Endothelial cell of umbilical vein (primary cell): Measurements from ENCODE around the gene FUT2. TPM values are rescaled to one million over a fixed set of nuclear protein-coding genes. Genes with fewer than 3 reads are reported as not detected.

Experiments
- BruUV-seq: library from RNA; stranded (reverse); fragments of 400-500 nt; replicated peaks from 2 replicates; lab custom pipeline; 2021; lab: Mats Ljungman, UMichigan
- CTCF ChIA-PET: fragments of 300-600, 350-600 bp; sonication (Branson Sonifier 250); formaldehyde crosslinking; loops from one replicate; lab custom pipeline; 2021; ENCODE audit warnings: antibody characterized with exemption, inconsistent platforms; lab: Charles Lee
- POLR2A ChIA-PET: fragments of 300-600, 350-600 bp; sonication (Branson Sonifier 250); formaldehyde crosslinking; loops from one replicate; lab custom pipeline; 2021; ENCODE audit warnings: antibody characterized with exemption, inconsistent platforms; lab: Charles Lee
- DNase-seq: peaks from one replicate; pipeline ENCODE4 v3.0.0-alpha.2; 2011; ENCODE audit warnings: low read depth, low spot score
- FAIRE-seq: peaks from 2 replicates; lab custom pipeline; 2011; peaks lifted over from hg19 to GRCh38; lab: Jason Lieb, UNC
- H2AFZ ChIP-seq: 2 replicates; pipeline ENCODE4 v1.6.0; 2012; ENCODE audit warnings: low read depth, low read length, control low read depth, inconsistent platforms
- H3K27ac ChIP-seq: 2 replicates; pipeline ENCODE4 v1.5.1; 2011; ENCODE audit warnings: low read depth, mild to moderate bottlenecking, control low read depth, low read length, moderate library complexity; ENCODE audit not compliant: insufficient read depth
- H3K27me3 ChIP-seq, 2 experiments: 2 replicates each; pipeline versions ENCODE4 v1.6.0 to v1.6.1; 2011; ENCODE audit warnings: low read length in 2 of 2, mixed read lengths in 1 of 2; ENCODE audit not compliant: control insufficient read depth in 2 of 2, insufficient read depth in 2 of 2
- H3K36me3 ChIP-seq, 2 experiments: 2 replicates in 1 of 2; 3 replicates in 1 of 2; pipeline ENCODE4 v1.5.1; 2011; ENCODE audit warnings: low read length in 2 of 2, mild to moderate bottlenecking in 1 of 2, moderate library complexity in 1 of 2; ENCODE audit not compliant: control insufficient read depth in 2 of 2, insufficient read depth in 2 of 2; ENCODE audit errors: extremely low read depth in 1 of 2
- H3K4me1 ChIP-seq: 3 replicates; pipeline ENCODE4 v1.5.1; 2011; ENCODE audit warnings: mild to moderate bottlenecking, low read length; ENCODE audit not compliant: control insufficient read depth, insufficient read depth; ENCODE audit errors: extremely low read depth
- H3K4me2 ChIP-seq: 2 replicates; pipeline ENCODE4 v1.6.1; 2011; ENCODE audit warnings: low read length, control low read depth, mixed read lengths; ENCODE audit not compliant: insufficient read depth
- H3K4me3 ChIP-seq, 3 experiments: fragments of 200-600 bp in 1 of 3; sonication (generic), shearing (Covaris generic) in 1 of 3; replicated peaks in 1 of 3; 2 replicates each; pipeline ENCODE4 v1.5.1; 2011 to 2016; ENCODE audit warnings: control low read depth in 3 of 3, low read length in 3 of 3, mild to moderate bottlenecking in 2 of 3, inconsistent platforms in 1 of 3, low read depth in 1 of 3, moderate library complexity in 1 of 3; ENCODE audit not compliant: insufficient read depth in 1 of 3
- H3K79me2 ChIP-seq: 2 replicates; pipeline ENCODE4 v1.6.0; 2012; ENCODE audit warnings: low read length, inconsistent platforms; ENCODE audit not compliant: control insufficient read depth, insufficient read depth
- H3K9ac ChIP-seq: replicated peaks from 2 replicates; pipeline ENCODE3; 2011; ENCODE audit warnings: low read length, control low read depth; ENCODE audit not compliant: insufficient read depth; ENCODE audit errors: extremely low read depth
- H3K9me1 ChIP-seq: replicated peaks from 3 replicates; pipeline ENCODE4 v1.6.0; 2011; ENCODE audit warnings: mild to moderate bottlenecking, low read length; ENCODE audit not compliant: control insufficient read depth, insufficient read depth; ENCODE audit errors: extremely low read depth
- H3K9me3 ChIP-seq: replicated peaks from 2 replicates; pipeline ENCODE4 v1.5.1; 2012; ENCODE audit warnings: low read length, inconsistent platforms; ENCODE audit not compliant: control insufficient read depth, insufficient read depth
- H4K20me1 ChIP-seq: replicated peaks from 2 replicates; pipeline ENCODE3; 2011; ENCODE audit warnings: mild to moderate bottlenecking, low read length; ENCODE audit not compliant: control insufficient read depth, insufficient read depth; ENCODE audit errors: extremely low read depth
- EZH2 ChIP-seq: IDR thresholded peaks from 2 replicates; pipeline ENCODE4 v1.6.1; 2012; ENCODE audit warnings: borderline replicate concordance, low read depth, mild to moderate bottlenecking, moderate library complexity, low read length, inconsistent platforms; ENCODE audit not compliant: severe bottlenecking
- FOS ChIP-seq: IDR thresholded peaks from 2 replicates; pipeline ENCODE4 v1.6.1; 2011; ENCODE audit warnings: mild to moderate bottlenecking, low read length, moderate library complexity, borderline replicate concordance; ENCODE audit not compliant: insufficient read depth
- GATA2 ChIP-seq: IDR thresholded peaks from 2 replicates; pipeline ENCODE4 v1.7.0; 2011; ENCODE audit warnings: low read depth, mild to moderate bottlenecking, moderate library complexity, mixed read lengths, low read length; ENCODE audit not compliant: insufficient read length, insufficient read depth
- JUN ChIP-seq: IDR thresholded peaks from 2 replicates; pipeline ENCODE4 v1.6.1; 2011; ENCODE audit warnings: borderline replicate concordance, low read depth; ENCODE audit not compliant: insufficient read length, insufficient read depth
- MAX ChIP-seq: IDR thresholded peaks from 2 replicates; pipeline ENCODE4 v1.6.1; 2011; ENCODE audit not compliant: insufficient read depth, insufficient read length
- MYC ChIP-seq: IDR thresholded peaks from one replicate; pipeline ENCODE4 v1.6.1; 2011; ENCODE audit warnings: mild to moderate bottlenecking, low read depth, low read length
- POLR2A ChIP-seq: IDR thresholded peaks from 2 replicates; pipeline ENCODE4 v1.6.1; 2012; ENCODE audit warnings: low read depth, mild to moderate bottlenecking, control low read depth, low read length
- POLR2AphosphoS5 ChIP-seq: IDR thresholded peaks from 2 replicates; pipeline ENCODE4 v1.6.1; 2012; ENCODE audit warnings: low read depth, mild to moderate bottlenecking, control low read depth, low read length, moderate library complexity; ENCODE audit not compliant: insufficient read depth
- dilution Hi-C: fragments of 300-500 bp; cut with MboI; formaldehyde crosslinking; loops from one replicate; pipeline ENCODE4 v1.15.0; 2019; ENCODE audit warnings: low sequenced_read_pairs; ENCODE audit not compliant: extremely low pct_ligation_motif_present
- intact Hi-C: fragments of 100-400 bp; cut with micrococcal nuclease; formaldehyde crosslinking; loops from one replicate; pipeline ENCODE4 v1.10.0; 2022
- polyA plus RNA-seq, 4 experiments: library from polyadenylated mRNA; depleted of rRNA in 3 of 4; stranded (reverse) in 3 of 4; unstranded in 1 of 4; fragments of >200 nt; gene quantifications; 2 replicates each; pipeline versions ENCODE4 v1.2.1 to v1.2.3, GENCODE V29; 2011 to 2012; ENCODE audit warnings: missing spikeins in 1 of 4
- total RNA-seq: library from RNA; stranded (reverse); gene quantifications from 2 replicates; pipeline ENCODE4 v1.2.3, GENCODE V29; 2021
- TF ChIP-seq, protein P1 (sequence below), 2 donors: IDR thresholded peaks; 1 replicate in 1 of 2; 2 replicates in 1 of 2; pipeline ENCODE4 v1.5.1; 2011; ENCODE audit warnings: low read length in 2 of 2, mild to moderate bottlenecking in 2 of 2, moderate library complexity in 2 of 2, control low read depth in 1 of 2, inconsistent platforms in 1 of 2, low read depth in 1 of 2; ENCODE audit not compliant: insufficient read depth in 1 of 2; ENCODE audit errors: extremely low read depth in 1 of 2

Gene FUT2
- total and polyA plus RNA-seq, 2 donors (not counting 3 experiments of a cell fraction or from before 2014, with no cell fraction given) = not detected

- DNase-seq (no peak), FAIRE-seq (no peak)
- CTCF ChIA-PET = interaction anchor here (0.8 kb wide), 1 partner anchor 192 kb away, joined by 3 read pairs; no protein-coding TSS in a partner anchor
- Histone ChIP-seq H3K36me3 (no peaks in the 10 kb centered on the region), H3K4me3 (no peak overlapping the region), H3K4me2 (no peak overlapping the region), H3K79me2 (no peaks in the 10 kb centered on the region), H3K9me1 (no peaks in the 10 kb centered on the region), H3K27me3 (no peaks in the 10 kb centered on the region), H2AFZ (no peak overlapping the region), H3K9me3 (no peaks in the 10 kb centered on the region), H4K20me1 (no peaks in the 10 kb centered on the region), H3K27ac (no peak overlapping the region), H3K4me1 (peaks cover 5% of the 10 kb centered on the region), H3K9ac (no peak overlapping the region)
- POLR2A ChIA-PET = no interaction called here
- BruUV-seq = no TSS peak
- TF ChIP-seq GATA2 = no peak
- TF ChIP-seq, protein P1, sequence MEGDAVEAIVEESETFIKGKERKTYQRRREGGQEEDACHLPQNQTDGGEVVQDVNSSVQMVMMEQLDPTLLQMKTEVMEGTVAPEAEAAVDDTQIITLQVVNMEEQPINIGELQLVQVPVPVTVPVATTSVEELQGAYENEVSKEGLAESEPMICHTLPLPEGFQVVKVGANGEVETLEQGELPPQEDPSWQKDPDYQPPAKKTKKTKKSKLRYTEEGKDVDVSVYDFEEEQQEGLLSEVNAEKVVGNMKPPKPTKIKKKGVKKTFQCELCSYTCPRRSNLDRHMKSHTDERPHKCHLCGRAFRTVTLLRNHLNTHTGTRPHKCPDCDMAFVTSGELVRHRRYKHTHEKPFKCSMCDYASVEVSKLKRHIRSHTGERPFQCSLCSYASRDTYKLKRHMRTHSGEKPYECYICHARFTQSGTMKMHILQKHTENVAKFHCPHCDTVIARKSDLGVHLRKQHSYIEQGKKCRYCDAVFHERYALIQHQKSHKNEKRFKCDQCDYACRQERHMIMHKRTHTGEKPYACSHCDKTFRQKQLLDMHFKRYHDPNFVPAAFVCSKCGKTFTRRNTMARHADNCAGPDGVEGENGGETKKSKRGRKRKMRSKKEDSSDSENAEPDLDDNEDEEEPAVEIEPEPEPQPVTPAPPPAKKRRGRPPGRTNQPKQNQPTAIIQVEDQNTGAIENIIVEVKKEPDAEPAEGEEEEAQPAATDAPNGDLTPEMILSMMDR (IDR thresholded peaks at IDR 0.05; ENCODE audit: extremely low read depth in 1 of 2, insufficient read depth in 1 of 2, low read depth in 1 of 2, low read length in 2 of 2) = no peak
- no peak for TF ChIP-seq MAX
- no peak for TF ChIP-seq JUN
- TF ChIP-seq MYC = no peak
- TF ChIP-seq FOS = no peak
- no peak for TF ChIP-seq EZH2
- no peak for TF ChIP-seq POLR2AphosphoS5
- TF ChIP-seq POLR2A = no peak
- dilution Hi-C loops = no loop called here
- intact Hi-C loops = no loop called here
Observed at GRCh38 chr19:48650974-48651682, 44.6 kb upstream of the FUT2 start.
